Neural progenitor cell (in vitro differentiated cells): ENCODE results near the gene S1PR2. TPM values are rescaled to one million over a fixed set of nuclear protein-coding genes. Genes with fewer than 3 reads are reported as not detected.
A peak's percentile ranks its signal among the peaks of the same experiment; 100 is the strongest.

Experiments
- DNase-seq: peaks from one replicate; pipeline ENCODE4 v3.0.0-alpha.2; 2016; ENCODE audit warnings: low spot score
- H2AFZ ChIP-seq: fragments of 200-600 bp; sonication (generic); replicated peaks from 2 replicates; pipeline ENCODE4 v1.6.1; 2016; ENCODE audit warnings: antibody characterized with exemption
- H3F3A ChIP-seq: fragments of 200-600 bp; sonication (generic); 2 replicates; pipeline ENCODE4 v1.6.1; 2016; ENCODE audit warnings: antibody characterized with exemption, low read depth
- H3K27ac ChIP-seq: fragments of 200-600 bp; sonication (generic); 2 replicates; pipeline ENCODE4 v1.5.1; 2016; ENCODE audit warnings: mild to moderate bottlenecking
- H3K27me3 ChIP-seq: fragments of 200-600 bp; sonication (generic); 2 replicates; pipeline ENCODE4 v1.6.1; 2016; ENCODE audit warnings: mild to moderate bottlenecking, moderate library complexity
- H3K36me3 ChIP-seq: fragments of 200-600 bp; sonication (generic); 2 replicates; pipeline ENCODE4 v1.5.1; 2016
- H3K4me1 ChIP-seq: fragments of 200-600 bp; sonication (generic); 2 replicates; pipeline ENCODE4 v1.6.1; 2016; ENCODE audit warnings: mixed run types
- H3K4me2 ChIP-seq: fragments of 200-600 bp; sonication (generic); 2 replicates; pipeline ENCODE4 v1.6.1; 2016
- H3K4me3 ChIP-seq: fragments of 200-600 bp; sonication (generic); 2 replicates; pipeline ENCODE4 v1.5.1; 2016
- H3K79me2 ChIP-seq: fragments of 200-600 bp; sonication (generic); 2 replicates; pipeline ENCODE4 v1.6.1; 2016; ENCODE audit warnings: low read depth
- H3K9ac ChIP-seq: fragments of 200-600 bp; sonication (generic); 2 replicates; pipeline ENCODE4 v1.6.1; 2016
- H3K9me3 ChIP-seq: fragments of 200-600 bp; sonication (generic); 2 replicates; pipeline ENCODE4 v1.5.1; 2016; ENCODE audit warnings: low read depth
- H4K20me1 ChIP-seq: fragments of 200-600 bp; sonication (generic); 2 replicates; pipeline ENCODE4 v1.6.1; 2016; ENCODE audit warnings: low read depth
- H3K27ac Mint-ChIP-seq: 3 replicates; pipeline ENCODE4 v1.8.0; 2021; ENCODE audit warnings: mixed read lengths
- H3K27me3 Mint-ChIP-seq: 2 replicates; pipeline ENCODE4 v1.8.0; 2022; ENCODE audit warnings: low read depth, mild to moderate bottlenecking, inconsistent platforms, moderate library complexity, mixed read lengths; ENCODE audit not compliant: insufficient read depth
- H3K36me3 Mint-ChIP-seq: 3 replicates; pipeline ENCODE4 v1.8.0; 2021; ENCODE audit warnings: mixed read lengths
- H3K4me1 Mint-ChIP-seq: 3 replicates; pipeline ENCODE4 v1.8.0; 2021; ENCODE audit warnings: mixed read lengths
- H3K4me3 Mint-ChIP-seq: 3 replicates; pipeline ENCODE4 v1.8.0; 2021; ENCODE audit warnings: mild to moderate bottlenecking, moderate library complexity, mixed read lengths
- H3K9me3 Mint-ChIP-seq: 3 replicates; pipeline ENCODE4 v1.8.0; 2020; ENCODE audit warnings: mixed read lengths
- EZH2 ChIP-seq: fragments of 200-600 bp; sonication (generic); IDR thresholded peaks from 2 replicates; pipeline ENCODE4 v1.6.1; 2017; ENCODE audit warnings: antibody characterized with exemption, mild to moderate bottlenecking, moderate library complexity
- EZH2phosphoT487 ChIP-seq: fragments of 200-600 bp; sonication (generic); IDR thresholded peaks from 2 replicates; pipeline ENCODE4 v1.6.1; 2017; ENCODE audit warnings: antibody characterized with exemption
- total RNA-seq: library from RNA; depleted of rRNA; stranded (reverse); fragments of >200 nt; gene quantifications from 2 replicates; pipeline ENCODE4 v1.2.3, GENCODE V29; 2015; ENCODE audit warnings: low replicate concordance
- TF ChIP-seq, protein P1 (sequence below): fragments of 200-600 bp; sonication (generic); IDR thresholded peaks from 2 replicates; pipeline ENCODE4 v1.5.1; 2017; ENCODE audit warnings: antibody characterized with exemption, mild to moderate bottlenecking

S1PR2 gene
- total RNA-seq, 1 donor from 2014 or later, result 8.5 TPM

GRCh38 chr19:10277795-10278589 lies 46.9 kb upstream of the S1PR2 start:
- Histone ChIP-seq H3F3A (no peaks in the 10 kb centered on the region), H3K4me3 (no peak overlapping the region), H3K9me3 (no peaks in the 10 kb centered on the region), H4K20me1 (no peaks in the 10 kb centered on the region), H3K4me1 (no peaks in the 10 kb centered on the region), H3K9ac (no peak overlapping the region), H3K4me2 (no peak overlapping the region), H3K27me3 (peaks cover 11% of the 10 kb centered on the region), H2AFZ (no peak overlapping the region), H3K27ac (no peak overlapping the region), H3K36me3 (no peaks in the 10 kb centered on the region), H3K79me2 (no peaks in the 10 kb centered on the region)
- H3K27ac Mint-ChIP-seq, result no peak overlapping the region
- no peak overlapping the region for H3K4me3 Mint-ChIP-seq
- peaks cover 23% of the 10 kb centered on the region for H3K27me3 Mint-ChIP-seq
- H3K4me1 Mint-ChIP-seq, result peaks cover 2% of the 10 kb centered on the region
- H3K9me3 Mint-ChIP-seq, result no peaks in the 10 kb centered on the region
- no peak for DNase-seq
- TF ChIP-seq, protein P1, sequence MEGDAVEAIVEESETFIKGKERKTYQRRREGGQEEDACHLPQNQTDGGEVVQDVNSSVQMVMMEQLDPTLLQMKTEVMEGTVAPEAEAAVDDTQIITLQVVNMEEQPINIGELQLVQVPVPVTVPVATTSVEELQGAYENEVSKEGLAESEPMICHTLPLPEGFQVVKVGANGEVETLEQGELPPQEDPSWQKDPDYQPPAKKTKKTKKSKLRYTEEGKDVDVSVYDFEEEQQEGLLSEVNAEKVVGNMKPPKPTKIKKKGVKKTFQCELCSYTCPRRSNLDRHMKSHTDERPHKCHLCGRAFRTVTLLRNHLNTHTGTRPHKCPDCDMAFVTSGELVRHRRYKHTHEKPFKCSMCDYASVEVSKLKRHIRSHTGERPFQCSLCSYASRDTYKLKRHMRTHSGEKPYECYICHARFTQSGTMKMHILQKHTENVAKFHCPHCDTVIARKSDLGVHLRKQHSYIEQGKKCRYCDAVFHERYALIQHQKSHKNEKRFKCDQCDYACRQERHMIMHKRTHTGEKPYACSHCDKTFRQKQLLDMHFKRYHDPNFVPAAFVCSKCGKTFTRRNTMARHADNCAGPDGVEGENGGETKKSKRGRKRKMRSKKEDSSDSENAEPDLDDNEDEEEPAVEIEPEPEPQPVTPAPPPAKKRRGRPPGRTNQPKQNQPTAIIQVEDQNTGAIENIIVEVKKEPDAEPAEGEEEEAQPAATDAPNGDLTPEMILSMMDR, result no peak
- TF ChIP-seq EZH2phosphoT487, result no peak
- TF ChIP-seq EZH2, result no peak
- no peaks in the 10 kb centered on the region for H3K36me3 Mint-ChIP-seq

- TF ChIP-seq EZH2phosphoT487 (no peak), EZH2 (no peak)
- TF ChIP-seq, protein P1, result no peak
- no peaks in the 10 kb centered on the region for H3K79me2 ChIP-seq
- H3K4me1 Mint-ChIP-seq, result peaks cover 2% of the 10 kb centered on the region
- H3K9ac ChIP-seq, result no peak overlapping the region
- no peaks in the 10 kb centered on the region for H3K4me1 ChIP-seq
- no peaks in the 10 kb centered on the region for H4K20me1 ChIP-seq
- DNase-seq, result no peak
- no peaks in the 10 kb centered on the region for H3K36me3 Mint-ChIP-seq
- H3K4me2 ChIP-seq, result no peak overlapping the region
- no peak overlapping the region for H2AFZ ChIP-seq
- H3K27ac Mint-ChIP-seq, result no peak overlapping the region
- H3K4me3 ChIP-seq, result no peak overlapping the region
- no peak overlapping the region for H3K27ac ChIP-seq
- H3F3A ChIP-seq, result peaks cover 18% of the 10 kb centered on the region
- no peaks in the 10 kb centered on the region for H3K36me3 ChIP-seq
- peaks cover 45% of the 10 kb centered on the region for H3K27me3 ChIP-seq
- no peaks in the 10 kb centered on the region for H3K9me3 ChIP-seq
- H3K4me3 Mint-ChIP-seq, result no peak overlapping the region
- H3K9me3 Mint-ChIP-seq, result no peaks in the 10 kb centered on the region
- H3K27me3 Mint-ChIP-seq, result peaks cover 35% of the 10 kb centered on the region
Observed at GRCh38 chr19:10274589-10274988, 43.5 kb upstream of the S1PR2 start.

- Mint-ChIP-seq H3K27me3 (peaks cover 34% of the 10 kb centered on the region), H3K4me3 (peak overlapping the region; percentile 35), H3K9me3 (no peaks in the 10 kb centered on the region), H3K4me1 (no peaks in the 10 kb centered on the region), H3K36me3 (no peaks in the 10 kb centered on the region), H3K27ac (no peak overlapping the region)
- Histone ChIP-seq H3K27ac (no peak overlapping the region), H3K4me1 (no peaks in the 10 kb centered on the region), H3K27me3 (peaks cover 61% of the 10 kb centered on the region), H3K4me2 (no peak overlapping the region), H4K20me1 (no peaks in the 10 kb centered on the region), H3K36me3 (no peaks in the 10 kb centered on the region), H3K9me3 (no peaks in the 10 kb centered on the region), H3K4me3 (no peak overlapping the region), H3K79me2 (no peaks in the 10 kb centered on the region), H3F3A (peaks cover 18% of the 10 kb centered on the region), H3K9ac (no peak overlapping the region), H2AFZ (no peak overlapping the region)
- TF ChIP-seq EZH2 (no peak), EZH2phosphoT487 (no peak)
- TF ChIP-seq, protein P1, result no peak
- DNase-seq, result no peak
Observed at GRCh38 chr19:10271543-10272086, 40.5 kb upstream of the S1PR2 start.
